Astrocyte (in vitro differentiated cells and primary cell): ENCODE measurements around the gene PPP1R17.

ENCODE experiments used
- CTCF ChIP-seq: IDR thresholded peaks from 2 replicates; pipeline ENCODE4 v1.5.1; 2011; ENCODE audit warnings: low read depth, mild to moderate bottlenecking, inconsistent platforms, low read length, moderate library complexity; ENCODE audit not compliant: insufficient read depth
- EZH2 ChIP-seq: IDR thresholded peaks from 2 replicates; pipeline ENCODE4 v1.6.1; 2012; ENCODE audit warnings: mild to moderate bottlenecking, low read length, inconsistent platforms; ENCODE audit not compliant: insufficient read depth

GRCh38 chr7:31692451-31692850 lies 5.4 kb downstream of the PPP1R17 start:
- TF ChIP-seq CTCF = no peak
- TF ChIP-seq EZH2 = no peak
